ENCODE measurements around the gene DOCK3.
A peak's percentile ranks its signal among the peaks of the same experiment; 100 is the strongest.
"Not testable (repeated sequence)": the region's sequence is repeated elsewhere in the genome, so short reads cannot be mapped to it uniquely, and the experiment has no call there.

DOCK3 gene

DNA sequence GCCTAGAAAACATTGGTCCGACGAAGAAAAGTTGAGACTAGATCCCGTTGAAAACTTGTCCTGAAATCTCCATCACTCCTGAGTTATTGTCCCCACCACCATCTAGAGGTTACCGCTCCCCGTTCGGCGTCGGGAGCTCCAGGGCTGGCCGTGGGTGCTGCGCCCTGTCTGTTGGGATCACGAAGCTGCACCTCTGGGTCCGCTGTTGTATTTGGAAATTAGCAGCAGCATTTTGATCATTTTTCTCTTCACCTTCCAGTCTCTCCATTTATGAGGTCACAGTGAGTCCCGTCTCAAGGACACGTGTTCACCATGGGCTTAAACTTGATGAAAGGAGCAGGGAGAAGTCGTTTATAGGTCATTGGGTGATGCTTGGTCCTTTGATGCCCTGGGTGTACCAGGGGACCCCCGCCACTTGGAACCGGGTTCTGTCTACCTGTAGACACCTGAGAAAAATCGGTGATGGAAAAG lies 710.9 kb downstream of the DOCK3 start:
- Histone ChIP-seq H3K4me3 (replicated peaks; ENCODE audit: insufficient read depth, low read length) (peak overlapping the region; percentile 63), H3K27me3 (ENCODE audit: insufficient read depth, poor library complexity, severe bottlenecking) (no peaks in the 10 kb centered on the region), H3K27ac (replicated peaks) (peak overlapping the region; percentile 45)
- TF ChIP-seq, protein P1, sequence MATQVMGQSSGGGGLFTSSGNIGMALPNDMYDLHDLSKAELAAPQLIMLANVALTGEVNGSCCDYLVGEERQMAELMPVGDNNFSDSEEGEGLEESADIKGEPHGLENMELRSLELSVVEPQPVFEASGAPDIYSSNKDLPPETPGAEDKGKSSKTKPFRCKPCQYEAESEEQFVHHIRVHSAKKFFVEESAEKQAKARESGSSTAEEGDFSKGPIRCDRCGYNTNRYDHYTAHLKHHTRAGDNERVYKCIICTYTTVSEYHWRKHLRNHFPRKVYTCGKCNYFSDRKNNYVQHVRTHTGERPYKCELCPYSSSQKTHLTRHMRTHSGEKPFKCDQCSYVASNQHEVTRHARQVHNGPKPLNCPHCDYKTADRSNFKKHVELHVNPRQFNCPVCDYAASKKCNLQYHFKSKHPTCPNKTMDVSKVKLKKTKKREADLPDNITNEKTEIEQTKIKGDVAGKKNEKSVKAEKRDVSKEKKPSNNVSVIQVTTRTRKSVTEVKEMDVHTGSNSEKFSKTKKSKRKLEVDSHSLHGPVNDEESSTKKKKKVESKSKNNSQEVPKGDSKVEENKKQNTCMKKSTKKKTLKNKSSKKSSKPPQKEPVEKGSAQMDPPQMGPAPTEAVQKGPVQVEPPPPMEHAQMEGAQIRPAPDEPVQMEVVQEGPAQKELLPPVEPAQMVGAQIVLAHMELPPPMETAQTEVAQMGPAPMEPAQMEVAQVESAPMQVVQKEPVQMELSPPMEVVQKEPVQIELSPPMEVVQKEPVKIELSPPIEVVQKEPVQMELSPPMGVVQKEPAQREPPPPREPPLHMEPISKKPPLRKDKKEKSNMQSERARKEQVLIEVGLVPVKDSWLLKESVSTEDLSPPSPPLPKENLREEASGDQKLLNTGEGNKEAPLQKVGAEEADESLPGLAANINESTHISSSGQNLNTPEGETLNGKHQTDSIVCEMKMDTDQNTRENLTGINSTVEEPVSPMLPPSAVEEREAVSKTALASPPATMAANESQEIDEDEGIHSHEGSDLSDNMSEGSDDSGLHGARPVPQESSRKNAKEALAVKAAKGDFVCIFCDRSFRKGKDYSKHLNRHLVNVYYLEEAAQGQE (IDR thresholded peaks at IDR 0.05; ENCODE audit: insufficient replicate concordance, low read depth): no peak
- TF ChIP-seq POLR2AphosphoS5 (IDR thresholded peaks at IDR 0.05; ENCODE audit: low read depth): no peak; the same call in 1 of the 2 replicates
- no peak for TF ChIP-seq CTCF (IDR thresholded peaks at IDR 0.05; ENCODE audit: insufficient read depth, low read length)
- TF ChIP-seq SPI1 (IDR thresholded peaks at IDR 0.05; ENCODE audit: borderline replicate concordance, low read depth): no peak
- no peak for TF ChIP-seq GABPA (IDR thresholded peaks at IDR 0.05; ENCODE audit: low read depth)
- DNase-seq (ENCODE audit: low read depth in 1 of 2, low spot score in 1 of 2): no peak

DNA sequence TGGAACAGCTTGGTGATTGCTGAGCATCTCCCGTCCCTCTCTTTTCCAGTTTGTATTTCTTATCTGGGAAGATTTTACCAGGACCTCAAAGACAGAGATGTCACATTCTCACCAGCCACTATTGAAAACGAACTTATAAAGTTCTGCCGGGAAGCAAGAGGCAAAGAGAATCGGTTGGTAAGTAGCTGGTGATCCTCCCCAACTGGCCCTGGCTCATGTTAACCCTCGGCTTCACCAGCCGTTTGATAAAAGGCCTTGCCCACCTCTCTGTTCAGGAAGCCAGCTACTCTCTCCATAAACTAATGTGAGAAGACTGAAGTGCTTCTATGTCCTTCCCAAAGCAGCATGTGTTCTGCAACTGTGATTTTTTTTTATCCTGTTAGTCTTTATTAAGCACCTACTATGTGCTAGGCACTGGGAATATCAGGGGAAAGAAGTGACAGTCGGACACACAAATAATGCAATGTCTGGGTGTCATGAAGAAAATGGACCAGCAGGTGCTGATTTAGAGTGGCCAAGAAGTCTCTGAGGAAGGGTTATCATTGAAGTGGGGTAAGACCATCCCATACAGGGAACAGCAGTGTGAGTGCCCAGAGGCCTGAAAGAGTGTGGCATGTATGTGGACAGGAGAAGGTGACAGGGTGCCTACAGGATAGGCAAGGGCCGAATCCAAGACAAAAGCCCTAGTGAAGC lies 711.6 kb downstream of the DOCK3 start:
- TF ChIP-seq CTCF (IDR thresholded peaks at IDR 0.05; ENCODE audit: insufficient read depth, low read length) (no peak), POLR2AphosphoS5 (IDR thresholded peaks at IDR 0.05; ENCODE audit: low read depth) (no peak), GABPA (IDR thresholded peaks at IDR 0.05; ENCODE audit: low read depth) (no peak), SPI1 (IDR thresholded peaks at IDR 0.05; ENCODE audit: borderline replicate concordance, low read depth) (no peak)
- TF ChIP-seq, protein P1 (IDR thresholded peaks at IDR 0.05; ENCODE audit: insufficient replicate concordance, low read depth): no peak
- Histone ChIP-seq H3K27me3 (ENCODE audit: insufficient read depth, poor library complexity, severe bottlenecking) (no peaks in the 10 kb centered on the region), H3K27ac (replicated peaks) (peak overlapping the region; percentile 45; the same call in 1 of the 2 replicates), H3K4me3 (replicated peaks; ENCODE audit: insufficient read depth, low read length) (peak overlapping the region; percentile 63)
- no peak for DNase-seq (ENCODE audit: low read depth in 1 of 2, low spot score in 1 of 2)

GRCh38 chr3:51386852-51387229 lies 712.1 kb downstream of the DOCK3 start:
- no peak for DNase-seq (ENCODE audit: low read depth in 1 of 2, low spot score in 1 of 2)
- Histone ChIP-seq H3K27ac (replicated peaks) (no peak overlapping the region), H3K4me3 (replicated peaks; ENCODE audit: insufficient read depth, low read length) (peak overlapping the region; percentile 63; the same call in 1 of the 2 replicates), H3K27me3 (ENCODE audit: insufficient read depth, poor library complexity, severe bottlenecking) (no peaks in the 10 kb centered on the region)
- no peak for TF ChIP-seq CTCF (IDR thresholded peaks at IDR 0.05; ENCODE audit: insufficient read depth, low read length)
- no peak for TF ChIP-seq SPI1 (IDR thresholded peaks at IDR 0.05; ENCODE audit: borderline replicate concordance, low read depth)
- TF ChIP-seq, protein P1 (IDR thresholded peaks at IDR 0.05; ENCODE audit: insufficient replicate concordance, low read depth): no peak
- TF ChIP-seq GABPA (IDR thresholded peaks at IDR 0.05; ENCODE audit: low read depth): no peak
- no peak for TF ChIP-seq POLR2AphosphoS5 (IDR thresholded peaks at IDR 0.05; ENCODE audit: low read depth)

- H3K27me3 ChIP-seq (ENCODE audit: insufficient read depth, poor library complexity, severe bottlenecking); H3K4me3 ChIP-seq (replicated peaks; ENCODE audit: insufficient read depth, low read length); H3K27ac ChIP-seq (replicated peaks): not testable (repeated sequence)
- DNase-seq (ENCODE audit: low read depth in 1 of 2, low spot score in 1 of 2): peak in 1 of 2 experiments; percentile 41
Measured at GRCh38 chr3:51387281-51387680, 712.6 kb downstream of the DOCK3 start.

All from HL-60 (cell line).